ENCODE results near the gene RBM5.

RBM5 gene

GRCh38 chr3:50163572-50164455 lies 75.1 kb downstream of the RBM5 start:
- DNase-seq = no peak

GRCh38 chr3:50164481-50164880 lies 75.8 kb downstream of the RBM5 start:
- no peak for DNase-seq

- DNase-seq = no peak
Observed at GRCh38 chr3:50164984-50165909, 76.5 kb downstream of the RBM5 start.

GRCh38 chr3:50165910-50166538 lies 77.3 kb downstream of the RBM5 start:
- no peak for DNase-seq

GRCh38 chr3:50166620-50167019 lies 77.9 kb downstream of the RBM5 start:
- DNase-seq = no peak

GRCh38 chr3:50167069-50167840 lies 78.5 kb downstream of the RBM5 start:
- DNase-seq = no peak

- DNase-seq = no peak
Observed at GRCh38 chr3:50167841-50168209, 79.1 kb downstream of the RBM5 start.

- no peak for DNase-seq
Observed at GRCh38 chr3:50168388-50168787, 79.7 kb downstream of the RBM5 start.
